Measurements from ENCODE around the gene PTPRD.

The PTPRD gene

DNA sequence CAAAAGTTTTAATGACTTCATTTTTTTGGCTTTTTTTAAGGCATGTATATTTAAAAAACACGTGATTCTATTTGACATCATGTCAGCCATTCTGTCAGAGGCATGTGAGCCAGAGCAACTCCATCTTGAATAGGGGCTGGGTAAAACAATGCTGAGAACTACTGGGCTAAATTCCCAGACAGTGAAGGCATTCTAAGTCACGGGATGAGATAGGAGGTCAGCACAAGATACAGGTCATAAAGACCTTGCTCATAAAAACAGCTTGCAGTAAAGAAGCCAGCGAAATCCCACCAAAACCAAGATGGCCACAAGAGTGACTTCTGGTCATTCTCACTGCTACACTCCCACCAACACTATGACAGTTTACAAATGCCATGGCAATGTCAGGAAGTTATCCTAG lies 1812.6 kb downstream of the PTPRD start:
- no peak for DNase-seq

DNA sequence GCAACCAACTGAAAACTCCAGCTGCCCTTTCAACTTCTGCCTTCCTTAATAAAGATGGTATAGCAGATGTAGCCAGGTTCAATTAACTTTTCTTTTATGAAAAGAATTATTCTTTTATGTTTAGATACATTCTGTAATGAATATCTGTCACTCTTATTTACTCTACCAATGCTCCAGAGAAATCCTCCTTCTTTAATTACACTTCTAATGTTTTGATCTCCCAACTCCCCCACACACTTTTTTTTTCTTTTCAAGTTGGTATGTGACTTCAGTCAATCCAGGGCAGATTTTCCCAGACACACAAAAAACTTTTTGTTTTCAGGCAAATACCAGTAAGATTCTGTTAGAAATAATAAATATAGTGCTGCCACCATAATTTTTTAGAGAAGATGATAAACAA lies 1813.2 kb downstream of the PTPRD start:
- no peak for DNase-seq

DNA sequence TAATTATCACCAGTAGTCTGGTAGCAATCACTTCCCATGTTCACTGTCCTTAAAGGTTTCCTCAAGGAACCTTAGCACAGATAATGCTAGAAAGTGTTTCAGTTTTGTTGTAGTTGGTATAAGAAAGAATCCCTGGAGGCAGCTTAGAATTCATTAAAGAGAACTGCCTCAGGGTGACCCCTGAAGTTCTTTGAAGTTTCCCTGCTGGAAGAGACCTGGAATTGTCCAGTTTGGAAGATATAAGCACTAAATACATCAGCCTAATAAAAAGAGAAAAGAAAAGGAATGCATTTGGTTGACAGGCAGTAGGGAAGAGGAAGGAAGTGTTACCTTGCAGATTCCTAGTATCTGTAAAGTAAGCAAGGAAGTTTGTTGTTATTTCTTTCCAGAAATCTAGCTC lies 1813.6 kb downstream of the PTPRD start:
- no peak for DNase-seq

DNA sequence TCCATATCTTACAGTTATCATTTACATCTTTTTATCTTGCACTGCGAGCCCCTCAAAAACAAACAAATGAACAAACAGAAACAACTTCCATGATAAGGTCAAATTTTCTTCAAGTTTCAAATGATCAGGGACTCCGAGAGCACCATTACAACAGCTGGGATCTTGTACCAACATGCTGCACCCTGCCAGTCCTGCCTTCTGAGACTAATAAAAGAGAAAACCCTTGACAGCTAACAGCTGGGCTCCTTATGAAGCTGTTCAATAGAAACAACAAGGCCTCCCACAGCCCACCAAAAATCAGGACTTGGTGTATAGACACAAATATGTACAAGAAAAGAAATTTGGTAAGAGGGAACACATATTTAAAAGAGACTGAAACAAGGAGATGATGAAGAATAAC lies 1828.0 kb downstream of the PTPRD start:
- no peak for DNase-seq

- DNase-seq = no peak
These were observed 1828.9 kb downstream of the PTPRD start for GRCh38 chr9:8783941-8784340.

GRCh38 chr9:8782237-8782636 lies 1830.6 kb downstream of the PTPRD start:
- DNase-seq = no peak

- no peak for DNase-seq
These were observed 1831.3 kb downstream of the PTPRD start for GRCh38 chr9:8781458-8781857.

GRCh38 chr9:8780386-8780785 lies 1832.4 kb downstream of the PTPRD start:
- DNase-seq = no peak

DNA sequence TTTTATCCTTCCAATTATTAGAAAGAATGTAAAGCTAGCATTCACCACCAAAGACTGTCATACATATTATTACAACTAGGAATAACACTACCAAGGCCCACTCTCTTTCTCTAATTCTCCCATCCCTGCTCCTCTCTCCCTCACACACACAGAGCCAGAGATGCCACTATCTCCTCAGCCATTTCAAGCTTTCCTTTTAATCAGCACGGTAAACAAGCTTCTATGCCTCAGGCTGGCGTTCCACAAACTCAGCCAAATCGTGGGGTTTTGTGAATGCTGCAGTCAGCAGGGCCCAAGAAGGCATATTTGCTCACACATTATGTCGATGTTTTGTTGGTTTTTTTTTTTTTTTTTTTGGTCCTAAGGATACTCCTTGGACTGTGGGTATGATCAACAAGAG lies 1833.3 kb downstream of the PTPRD start:
- DNase-seq = no peak

DNA sequence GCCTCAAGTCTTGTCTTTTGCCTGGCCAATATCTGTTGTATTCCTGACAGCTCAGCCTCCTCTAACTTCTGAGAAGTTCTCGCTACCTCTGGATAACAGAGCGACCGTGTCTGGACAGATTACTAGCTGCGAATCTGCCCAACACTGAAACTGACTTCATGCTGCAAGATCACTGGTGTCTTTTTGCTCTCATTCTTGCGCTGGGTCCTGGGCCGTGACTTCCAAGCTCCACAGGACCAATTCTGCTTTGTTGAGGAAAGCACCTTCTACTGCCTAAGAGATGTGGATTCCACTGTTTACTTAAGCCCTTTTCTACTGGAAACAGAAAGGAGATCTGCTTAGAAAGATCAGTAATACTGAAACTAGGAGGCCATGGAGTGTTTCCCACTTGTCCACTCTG lies 1834.4 kb downstream of the PTPRD start:
- no peak for DNase-seq

- no peak for DNase-seq
These were observed 1840.5 kb downstream of the PTPRD start for GRCh38 chr9:8772302-8772701.

GRCh38 chr9:8769153-8769552 lies 1843.6 kb downstream of the PTPRD start:
- no peak for DNase-seq

DNA sequence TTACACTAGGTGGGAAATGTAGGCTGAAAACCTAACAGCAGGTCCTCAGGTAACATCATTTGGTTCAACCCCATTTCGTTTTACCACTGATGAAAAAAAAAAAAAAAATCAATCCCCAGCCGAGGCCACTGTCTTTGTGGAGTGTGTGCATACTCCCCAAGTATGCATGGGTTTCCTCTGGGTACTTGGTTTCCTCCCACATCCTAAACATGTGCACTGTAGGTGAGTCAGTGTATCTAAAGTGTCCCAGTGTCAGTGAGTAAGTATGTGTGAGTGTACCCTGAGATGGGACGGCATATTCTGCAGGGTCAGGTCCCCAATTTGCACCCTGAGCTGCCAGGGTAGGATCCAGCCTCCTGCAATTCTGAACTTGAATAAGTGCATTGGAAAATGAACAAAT lies 1846.7 kb downstream of the PTPRD start:
- DNase-seq = no peak

- DNase-seq = no peak
These were observed 1848.8 kb downstream of the PTPRD start for GRCh38 chr9:8764051-8764450.

DNA sequence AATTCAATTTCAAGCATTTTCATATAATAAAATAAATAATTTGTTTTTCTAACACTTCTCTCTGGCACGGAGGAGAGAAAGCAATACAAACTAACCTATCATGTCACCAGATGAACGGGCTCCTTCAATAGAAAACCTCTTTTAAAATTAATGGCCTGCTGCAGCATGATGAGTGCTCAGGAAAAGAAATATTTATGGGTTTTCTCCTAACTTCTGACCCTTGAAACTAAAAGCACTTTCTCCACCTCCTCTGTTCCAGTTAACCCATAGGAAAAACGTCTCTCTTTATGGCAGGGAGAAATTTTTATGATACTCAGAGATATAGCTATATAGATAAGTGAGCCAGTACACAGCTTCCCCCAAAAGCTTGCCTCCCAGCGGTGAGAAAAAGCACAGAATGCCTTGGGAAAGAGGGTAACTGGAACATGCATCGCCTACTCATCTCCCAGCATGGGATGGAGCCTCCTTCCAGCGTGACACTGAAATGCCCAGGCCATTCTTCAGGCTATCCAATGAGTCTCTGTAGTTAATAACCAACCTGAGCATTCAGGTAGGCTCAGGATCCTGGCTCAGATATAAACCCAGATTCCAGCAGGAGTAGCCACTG lies 1850.2 kb downstream of the PTPRD start:
- no peak for DNase-seq

DNA sequence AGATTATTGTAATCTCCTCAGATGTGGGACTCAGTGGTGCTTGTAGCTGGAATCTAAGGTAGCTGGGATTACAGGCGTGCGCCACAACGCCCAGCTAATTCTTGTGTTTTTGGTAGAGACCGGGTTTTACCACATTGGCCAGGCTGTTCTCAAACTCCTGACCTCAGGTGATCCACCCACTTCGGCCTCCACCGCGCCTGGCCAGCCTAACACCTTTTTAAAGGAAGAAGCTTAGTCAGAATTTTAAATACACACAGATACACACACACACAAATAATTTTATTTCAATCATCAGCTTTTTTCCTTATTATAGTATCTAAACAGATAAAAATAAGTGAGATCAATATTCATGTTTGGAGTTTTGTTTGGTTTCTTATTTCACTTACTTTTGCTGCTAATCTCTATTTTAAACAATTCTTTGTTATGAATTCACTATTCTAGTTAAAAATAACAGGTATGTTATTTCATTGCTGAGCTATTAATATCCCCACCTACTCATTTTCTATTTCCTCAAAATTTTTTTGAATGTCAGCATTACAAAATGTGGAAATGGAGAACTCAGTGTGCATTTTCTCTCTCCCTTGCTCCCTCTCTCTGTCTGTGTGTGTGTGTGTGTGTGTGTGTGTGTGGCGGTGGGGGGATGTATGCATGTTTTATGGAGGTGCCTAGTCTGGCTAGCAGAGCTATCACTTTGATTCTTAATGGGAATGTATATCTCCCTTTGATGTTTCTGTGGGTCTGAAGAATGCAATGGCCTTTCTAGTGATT lies 1852.6 kb downstream of the PTPRD start:
- no peak for DNase-seq

GRCh38 chr9:8757881-8758280 lies 1854.9 kb downstream of the PTPRD start:
- DNase-seq = no peak

GRCh38 chr9:8754751-8755150 lies 1858.1 kb downstream of the PTPRD start:
- no peak for DNase-seq

DNA sequence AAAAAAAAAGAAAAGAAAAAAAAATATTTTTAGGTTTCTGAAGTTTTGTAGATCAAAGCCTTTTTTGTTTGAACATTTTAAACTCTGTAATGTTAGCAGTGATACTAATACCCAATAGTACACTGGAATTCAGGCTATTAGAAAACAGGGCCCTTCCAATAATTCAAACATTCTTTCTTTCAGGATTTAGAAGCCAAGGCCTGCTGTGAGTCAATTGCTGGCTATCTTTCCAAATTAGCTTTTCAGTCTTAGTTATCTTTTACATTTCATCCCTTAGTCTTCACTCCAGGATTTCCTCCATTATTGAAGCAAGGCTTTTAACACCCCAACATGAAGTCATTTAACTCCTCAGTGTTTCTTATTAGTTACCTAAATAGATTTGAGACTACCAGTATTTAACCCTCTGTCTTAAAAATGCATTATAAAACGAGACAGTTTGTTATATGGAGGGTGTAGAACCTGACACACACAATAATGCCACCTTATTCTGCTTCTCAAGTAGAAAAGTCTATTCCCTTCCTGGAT lies 1861.3 kb downstream of the PTPRD start:
- no peak for DNase-seq

DNA sequence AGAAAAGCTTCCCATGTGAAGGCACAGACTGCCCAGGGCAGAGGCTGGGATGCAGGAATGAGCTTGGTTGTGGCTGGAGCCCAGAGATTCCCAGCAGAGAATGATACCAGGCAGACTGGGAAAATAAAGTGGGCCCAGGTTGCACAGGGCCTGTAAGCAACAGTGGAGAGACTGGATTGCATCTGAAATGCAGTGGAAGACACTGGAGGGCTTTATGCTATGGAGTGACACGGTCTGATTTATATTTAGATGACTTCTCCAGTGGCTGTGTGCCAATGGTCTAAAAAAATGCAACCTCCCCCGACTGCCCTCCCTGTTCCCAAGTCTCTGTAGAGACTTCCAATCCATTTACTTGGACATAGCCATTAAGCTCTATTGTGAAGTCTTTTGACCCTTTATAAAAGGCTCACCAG lies 1862.2 kb downstream of the PTPRD start:
- DNase-seq = no peak

GRCh38 chr9:8745347-8745746 lies 1867.5 kb downstream of the PTPRD start:
- no peak for DNase-seq

DNA sequence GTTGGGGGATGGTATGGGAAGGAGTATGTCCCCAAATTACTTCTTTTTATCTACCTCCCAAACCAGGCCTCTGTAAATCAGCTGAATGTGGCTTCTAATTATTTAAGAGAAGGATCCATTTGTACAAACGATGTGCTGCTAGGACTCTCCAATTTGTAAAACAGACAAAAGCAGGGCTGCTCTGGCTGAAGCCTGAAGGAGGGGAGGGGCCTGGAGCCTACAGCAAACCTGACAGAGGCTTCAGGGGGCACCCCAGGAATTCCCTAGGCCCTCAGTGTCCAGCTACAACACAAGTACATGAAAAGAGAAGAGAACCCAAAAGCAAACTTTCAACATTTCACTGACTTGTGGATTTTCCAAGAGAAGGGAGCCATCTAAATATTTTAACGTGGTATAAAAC lies 1873.9 kb downstream of the PTPRD start:
- no peak for DNase-seq

GRCh38 chr9:8736805-8737204 lies 1876.0 kb downstream of the PTPRD start:
- no peak for DNase-seq

DNA sequence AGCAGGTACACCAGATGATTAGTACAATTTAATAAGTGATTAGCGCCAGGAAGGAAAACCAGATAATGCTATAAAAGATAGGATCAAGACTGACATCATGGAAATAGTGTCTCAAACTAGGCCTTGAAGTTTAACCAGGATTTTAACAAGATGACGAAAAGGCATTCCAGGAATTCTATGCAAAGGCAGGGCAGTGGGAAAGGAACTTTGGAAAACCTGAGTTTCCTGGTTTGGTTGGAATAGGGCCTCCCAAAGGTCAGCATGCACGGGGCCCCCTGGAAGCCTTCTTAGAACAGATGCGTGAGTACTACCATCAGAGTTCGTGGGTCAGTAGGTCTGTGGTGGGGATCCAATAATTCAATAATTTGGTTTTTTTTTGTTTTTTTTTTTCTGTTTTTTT lies 1878.0 kb downstream of the PTPRD start:
- DNase-seq = no peak

Data from activated CD4-positive, alpha-beta T cell treated with anti-CD3 and anti-CD28 coated beads, Interleukin-2, amount 50 U/mL, for 4 hours (primary cell).